Measurements from ENCODE around the gene ERBB4. TPM values are rescaled to one million over a fixed set of nuclear protein-coding genes. Genes with fewer than 3 reads are reported as not detected.
A peak's percentile ranks its signal among the peaks of the same experiment; 100 is the strongest.

The ERBB4 gene
- total RNA-seq, 1 donor from 2014 or later = 8.3 TPM

DNA sequence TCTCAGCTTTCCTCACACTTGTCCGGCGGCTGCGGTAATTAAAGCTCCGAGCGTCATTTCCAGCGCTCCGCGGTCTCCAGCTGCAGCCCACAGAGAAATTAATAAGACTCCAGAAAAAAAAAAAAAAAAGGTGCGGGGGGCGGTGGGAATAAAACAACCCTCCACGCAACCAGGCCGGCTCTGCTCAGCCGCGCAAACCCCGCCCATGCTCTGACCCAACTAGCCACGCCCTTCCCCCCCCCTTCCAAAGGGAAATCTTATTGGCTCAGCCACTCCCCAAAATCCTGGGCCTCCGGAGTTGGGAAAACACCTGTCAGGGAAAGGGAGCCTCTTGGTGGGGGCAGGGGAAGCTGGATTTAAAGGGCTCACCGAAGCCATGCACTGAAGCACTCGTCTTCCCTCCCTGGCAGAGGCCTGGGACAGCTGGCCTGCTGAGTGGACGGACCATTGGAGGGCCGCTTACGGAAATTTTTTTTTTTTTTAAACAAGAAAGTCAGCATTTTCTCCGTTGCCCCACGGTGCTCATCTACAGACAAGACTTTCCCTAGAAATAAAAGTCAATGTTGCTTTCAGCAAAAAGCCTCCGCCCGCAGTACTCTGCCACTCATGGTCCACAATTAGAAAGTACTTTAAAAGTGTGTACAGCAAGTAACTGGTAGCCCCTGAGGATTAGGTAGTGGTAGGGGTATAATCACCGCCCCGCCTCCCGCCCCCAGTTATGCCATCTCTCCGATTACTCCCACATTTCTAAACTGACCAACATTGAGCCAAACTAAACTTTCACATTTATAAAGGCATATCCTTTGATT lies 674 bp upstream of the ERBB4 start:
- H3K27me3 ChIP-seq (ENCODE audit: low read depth) = peaks cover 51% of the 10 kb centered on the region
- TF ChIP-seq, protein P1, sequence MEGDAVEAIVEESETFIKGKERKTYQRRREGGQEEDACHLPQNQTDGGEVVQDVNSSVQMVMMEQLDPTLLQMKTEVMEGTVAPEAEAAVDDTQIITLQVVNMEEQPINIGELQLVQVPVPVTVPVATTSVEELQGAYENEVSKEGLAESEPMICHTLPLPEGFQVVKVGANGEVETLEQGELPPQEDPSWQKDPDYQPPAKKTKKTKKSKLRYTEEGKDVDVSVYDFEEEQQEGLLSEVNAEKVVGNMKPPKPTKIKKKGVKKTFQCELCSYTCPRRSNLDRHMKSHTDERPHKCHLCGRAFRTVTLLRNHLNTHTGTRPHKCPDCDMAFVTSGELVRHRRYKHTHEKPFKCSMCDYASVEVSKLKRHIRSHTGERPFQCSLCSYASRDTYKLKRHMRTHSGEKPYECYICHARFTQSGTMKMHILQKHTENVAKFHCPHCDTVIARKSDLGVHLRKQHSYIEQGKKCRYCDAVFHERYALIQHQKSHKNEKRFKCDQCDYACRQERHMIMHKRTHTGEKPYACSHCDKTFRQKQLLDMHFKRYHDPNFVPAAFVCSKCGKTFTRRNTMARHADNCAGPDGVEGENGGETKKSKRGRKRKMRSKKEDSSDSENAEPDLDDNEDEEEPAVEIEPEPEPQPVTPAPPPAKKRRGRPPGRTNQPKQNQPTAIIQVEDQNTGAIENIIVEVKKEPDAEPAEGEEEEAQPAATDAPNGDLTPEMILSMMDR (IDR thresholded peaks at IDR 0.05; ENCODE audit: borderline replicate concordance) = no peak
- DNase-seq = peak; percentile 64

DNA sequence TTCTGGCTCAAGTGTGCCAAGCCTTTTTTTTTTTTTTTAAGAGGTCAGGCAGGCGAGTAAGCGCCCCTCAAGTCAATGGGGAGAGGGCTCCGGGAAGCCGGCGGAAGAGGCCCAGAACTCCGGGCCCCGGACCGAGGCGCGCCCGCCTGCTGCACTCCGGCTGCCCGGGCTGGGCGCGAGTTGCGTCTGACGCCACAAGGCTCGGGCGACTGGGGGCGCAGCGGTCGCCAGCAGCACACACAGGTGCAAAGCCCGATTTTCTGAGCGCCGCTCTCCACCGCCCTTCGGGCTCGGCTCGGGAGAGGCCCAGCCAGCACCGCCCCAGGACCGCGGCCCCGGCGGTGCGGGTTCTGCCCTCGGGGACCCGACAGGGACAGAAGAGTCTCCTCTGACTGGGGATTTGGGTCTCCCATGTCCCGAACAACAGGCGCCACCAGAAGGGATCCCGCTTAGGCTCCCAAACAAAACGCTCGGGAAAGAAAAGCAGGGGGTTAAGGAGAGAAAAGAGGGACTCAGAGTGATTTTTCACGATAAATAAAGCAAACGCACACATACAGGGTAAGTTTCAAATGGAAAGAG lies 787 bp downstream of the ERBB4 start:
- peaks cover 55% of the 10 kb centered on the region for H3K27me3 ChIP-seq (ENCODE audit: low read depth)
- peak; percentile 30 for DNase-seq
- TF ChIP-seq, protein P1 (IDR thresholded peaks at IDR 0.05; ENCODE audit: borderline replicate concordance) = no peak
- H3K4me1 ChIP-seq = peaks cover 57% of the 10 kb centered on the region
- peak overlapping the region; percentile 77 for H3K4me3 ChIP-seq
- no peaks in the 10 kb centered on the region for H3K9me3 ChIP-seq (replicated peaks)
- H3K27ac ChIP-seq (replicated peaks) = peak overlapping the region; percentile 76
- intact Hi-C loops (cut with micrococcal nuclease) = no loop called here
- H3K36me3 ChIP-seq = no peaks in the 10 kb centered on the region

More for the DNA sequence above, 674 bp upstream of the ERBB4 start:
- Histone ChIP-seq H3K36me3 (no peaks in the 10 kb centered on the region), H3K27ac (replicated peaks) (peak overlapping the region; percentile 76), H3K4me3 (peak overlapping the region; percentile 77), H3K4me1 (peaks cover 54% of the 10 kb centered on the region), H3K9me3 (replicated peaks) (no peaks in the 10 kb centered on the region)
- intact Hi-C loops (cut with micrococcal nuclease) = no loop called here

DNA sequence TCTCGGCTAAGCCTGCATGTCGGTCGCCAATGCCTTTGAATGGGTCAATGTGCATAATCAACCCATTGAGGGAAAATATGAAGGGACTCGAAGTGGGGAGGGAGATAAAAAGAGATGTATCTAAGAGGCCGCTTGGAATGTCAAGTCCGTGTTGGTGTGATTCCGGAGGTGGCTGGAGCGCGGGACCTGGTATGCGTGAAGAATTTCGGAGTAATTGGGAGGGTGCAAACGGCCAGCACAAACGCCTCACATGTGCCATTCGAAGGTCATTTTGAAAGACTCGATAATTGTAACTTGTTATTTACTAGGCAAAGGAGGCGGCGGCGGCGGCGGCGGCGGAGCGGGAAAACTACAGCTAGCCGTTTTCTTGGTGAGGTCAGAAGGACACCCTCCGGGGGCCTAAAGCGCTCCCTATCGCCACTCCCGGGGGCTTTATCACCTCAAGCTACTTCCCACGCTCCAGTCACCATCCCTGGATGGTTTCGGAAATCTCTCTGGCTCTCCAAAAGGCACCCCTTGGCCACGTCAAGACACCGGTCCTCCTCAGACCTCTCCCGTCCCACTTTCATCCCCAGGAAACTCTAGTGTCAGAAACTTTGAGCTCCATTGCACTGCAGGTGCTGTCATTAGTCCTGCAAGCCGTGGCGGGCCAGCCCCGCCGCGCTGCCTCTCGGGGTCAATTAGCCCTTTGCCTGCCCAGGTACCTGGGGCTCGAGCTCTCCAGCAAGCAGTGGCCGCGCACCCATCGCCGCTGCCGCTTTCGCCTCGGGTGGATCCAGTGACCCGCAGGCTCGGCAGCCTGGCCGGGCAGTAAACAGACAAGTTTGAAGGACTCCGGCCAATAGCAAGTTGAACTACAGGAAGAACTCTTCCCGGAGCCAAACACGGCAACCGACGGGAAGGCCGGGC lies 1.5 kb downstream of the ERBB4 start:
- DNase-seq = peak; percentile 26
- Histone ChIP-seq H3K27me3 (ENCODE audit: low read depth) (peaks cover 55% of the 10 kb centered on the region), H3K9me3 (replicated peaks) (no peaks in the 10 kb centered on the region), H3K27ac (replicated peaks) (peak overlapping the region; percentile 76), H3K36me3 (no peaks in the 10 kb centered on the region), H3K4me1 (peaks cover 57% of the 10 kb centered on the region), H3K4me3 (peak overlapping the region; percentile 77)
- TF ChIP-seq, protein P1 (IDR thresholded peaks at IDR 0.05; ENCODE audit: borderline replicate concordance) = no peak
- intact Hi-C loops (cut with micrococcal nuclease) = no loop called here

DNA sequence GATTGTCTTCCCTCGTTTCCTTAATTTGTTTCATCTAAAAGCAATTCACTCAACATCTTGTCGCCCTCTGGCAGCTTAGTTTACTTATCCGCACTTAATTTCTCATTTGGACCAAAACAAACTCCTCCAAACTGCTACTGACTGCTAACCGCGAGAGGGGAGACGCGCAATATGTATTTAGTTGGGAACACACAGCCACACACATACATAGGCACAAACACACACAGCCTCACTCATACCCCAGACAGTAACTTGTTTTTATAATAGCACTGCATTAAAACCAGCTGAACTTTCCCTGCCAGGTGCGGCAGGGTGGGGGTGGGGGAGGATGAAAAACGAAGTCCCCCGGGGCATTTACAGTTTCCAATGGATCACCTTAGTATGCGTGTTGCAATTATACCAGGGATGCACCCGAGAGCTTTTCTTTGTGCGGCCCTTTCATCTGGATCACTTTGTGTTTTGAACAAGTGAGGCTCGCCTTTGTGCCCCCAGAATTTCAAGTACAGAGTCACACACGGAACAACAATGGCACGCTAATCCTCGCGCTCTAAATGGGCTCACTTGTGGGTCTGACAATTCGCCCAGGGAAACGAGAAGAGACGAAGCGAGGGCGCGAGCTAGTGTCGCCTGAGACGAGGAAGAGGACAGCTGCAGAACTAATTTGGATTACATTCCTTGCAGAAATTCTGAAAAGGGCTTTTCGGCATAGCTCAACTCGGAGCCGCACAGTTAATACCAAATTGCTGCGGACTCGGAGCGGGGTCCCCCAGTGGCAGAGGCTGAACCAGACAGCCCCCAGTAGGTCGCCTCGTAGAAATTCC lies 2.4 kb downstream of the ERBB4 start:
- H3K27ac ChIP-seq (replicated peaks) = peak overlapping the region; percentile 76
- no peaks in the 10 kb centered on the region for H3K36me3 ChIP-seq
- H3K4me3 ChIP-seq = peak overlapping the region; percentile 77
- peaks cover 57% of the 10 kb centered on the region for H3K4me1 ChIP-seq
- intact Hi-C loops (cut with micrococcal nuclease) = no loop called here
- peaks cover 55% of the 10 kb centered on the region for H3K27me3 ChIP-seq (ENCODE audit: low read depth)
- TF ChIP-seq, protein P1 (IDR thresholded peaks at IDR 0.05; ENCODE audit: borderline replicate concordance) = no peak
- H3K9me3 ChIP-seq (replicated peaks) = no peaks in the 10 kb centered on the region
- no peak for DNase-seq
